SK-N-SH (cell line): ENCODE results near the gene FTO. TPM values are rescaled to one million over a fixed set of nuclear protein-coding genes. Genes with fewer than 3 reads are reported as not detected.

Experiments used
- CTCF ChIA-PET: fragments of 300-600, 350-600 bp; formaldehyde crosslinking; extraction: SDS; loops from one replicate; lab custom pipeline; 2021; lab: Yijun Ruan, JAX
- POLR2A ChIA-PET: fragments of 350-600 bp; sonication (Branson Sonifier 250); formaldehyde crosslinking; extraction: SDS; loops from one replicate; lab custom pipeline; 2020; ENCODE audit warnings: antibody characterized with exemption, inconsistent platforms; lab: Yijun Ruan, JAX
- DNase-seq: peaks from one replicate; pipeline ENCODE4 v3.0.0; 2012
- H2AFZ ChIP-seq: fragments of 200-600 bp; sonication (generic); 2 replicates; pipeline ENCODE4 v1.8.1; 2016; ENCODE audit warnings: antibody characterized with exemption, mild to moderate bottlenecking, low read depth
- H3F3A ChIP-seq: fragments of 200-600 bp; sonication (generic); replicated peaks from 2 replicates; pipeline ENCODE3; 2016; ENCODE audit warnings: antibody characterized with exemption, mild to moderate bottlenecking; ENCODE audit not compliant: insufficient read depth
- H3K27ac ChIP-seq, 2 experiments: fragments of 200-500 bp in 1 of 2; fragments of 200-600 bp in 1 of 2; sonication (Bioruptor generic) in 1 of 2; sonication (generic), shearing (Covaris generic) in 1 of 2; 2 replicates each; pipeline versions ENCODE4 v1.5.1 to v1.6.1; 2014 to 2016; ENCODE audit warnings: low read depth in 2 of 2, inconsistent platforms in 1 of 2, low read length in 1 of 2, mild to moderate bottlenecking in 1 of 2, mixed read lengths in 1 of 2
- H3K27me3 ChIP-seq: fragments of 200-600 bp; sonication (generic), shearing (Covaris generic); 2 replicates; pipeline ENCODE4 v1.6.1; 2016; ENCODE audit warnings: mixed run types; ENCODE audit not compliant: insufficient read depth
- H3K36me3 ChIP-seq, 2 experiments: fragments of 200-500 bp in 1 of 2; fragments of 200-600 bp in 1 of 2; sonication (Bioruptor generic) in 1 of 2; sonication (generic) in 1 of 2; replicated peaks in 1 of 2; 2 replicates each; pipeline versions ENCODE3 to v1.5.1; 2014 to 2016; ENCODE audit warnings: low read length in 1 of 2, mild to moderate bottlenecking in 1 of 2; ENCODE audit not compliant: insufficient read depth in 2 of 2, control insufficient read depth in 1 of 2
- H3K4me1 ChIP-seq, 2 experiments: fragments of 200-500 bp in 1 of 2; fragments of 200-600 bp in 1 of 2; sonication (Bioruptor generic) in 1 of 2; sonication (generic), shearing (Covaris generic) in 1 of 2; 2 replicates each; pipeline versions ENCODE4 v1.5.1 to v1.6.1; 2014 to 2016; ENCODE audit warnings: low read depth in 1 of 2, low read length in 1 of 2, mixed run types in 1 of 2; ENCODE audit not compliant: insufficient read depth in 2 of 2, control insufficient read depth in 1 of 2
- H3K4me2 ChIP-seq: fragments of 200-600 bp; sonication (generic), shearing (Covaris generic); 2 replicates; pipeline ENCODE4 v1.6.1; 2017; ENCODE audit warnings: mixed run types
- H3K4me3 ChIP-seq, 2 experiments: fragments of 200-500 bp in 1 of 2; fragments of 200-600 bp in 1 of 2; sonication (Bioruptor generic) in 1 of 2; sonication (generic), shearing (Covaris generic) in 1 of 2; 2 replicates each; pipeline versions ENCODE4 v1.5.1 to v1.8.1; 2014 to 2016; ENCODE audit warnings: low read depth in 2 of 2, inconsistent platforms in 1 of 2, low read length in 1 of 2, mild to moderate bottlenecking in 1 of 2, mixed read lengths in 1 of 2, moderate library complexity in 1 of 2
- H3K79me2 ChIP-seq: fragments of 200-600 bp; sonication (generic); 2 replicates; pipeline ENCODE4 v1.8.1; 2017; ENCODE audit warnings: mild to moderate bottlenecking; ENCODE audit not compliant: insufficient read depth
- H3K9ac ChIP-seq: fragments of 200-600 bp; sonication (generic); 2 replicates; pipeline ENCODE4 v1.6.1; 2017; ENCODE audit warnings: mixed run types
- H3K9me2 ChIP-seq: fragments of 200-600 bp; sonication (generic); 2 replicates; pipeline ENCODE4 v1.6.1; 2017; ENCODE audit warnings: mixed run types
- H3K9me3 ChIP-seq: fragments of 200-600 bp; sonication (generic); 2 replicates; pipeline ENCODE4 v1.6.1; 2017; ENCODE audit warnings: mixed run types, mild to moderate bottlenecking, moderate library complexity
- H4K20me1 ChIP-seq: fragments of 200-600 bp; sonication (generic); 2 replicates; pipeline ENCODE4 v1.6.1; 2017; ENCODE audit warnings: mild to moderate bottlenecking, mixed run types; ENCODE audit not compliant: insufficient read depth
- CHD2 ChIP-seq: fragments of 150-350 bp; IDR thresholded peaks from 2 replicates; pipeline ENCODE4 v1.6.1; 2018; ENCODE audit warnings: low read length; ENCODE audit not compliant: partially characterized antibody
- CTCF ChIP-seq: fragments of 200-600 bp; sonication (generic); IDR thresholded peaks from 2 replicates; pipeline ENCODE4 v1.6.1; 2017; ENCODE audit warnings: antibody characterized with exemption, mild to moderate bottlenecking, moderate library complexity
- ELF1 ChIP-seq: IDR thresholded peaks from 2 replicates; pipeline ENCODE4 v1.4.0; 2012
- EP300 ChIP-seq, 2 experiments: IDR thresholded peaks; 2 replicates each; pipeline versions ENCODE4 v1.4.0 to v1.6.1; 2012; ENCODE audit warnings: borderline replicate concordance in 1 of 2, low read depth in 1 of 2, low read length in 1 of 2
- FOXM1 ChIP-seq: IDR thresholded peaks from 2 replicates; pipeline ENCODE4 v1.4.0; 2012; ENCODE audit warnings: low read depth, mild to moderate bottlenecking
- GABPA ChIP-seq: IDR thresholded peaks from 2 replicates; pipeline ENCODE4 v1.4.0; 2012; ENCODE audit warnings: low read depth, mild to moderate bottlenecking
- GATA2 ChIP-seq: sonication (generic); formaldehyde crosslinking; IDR thresholded peaks from 2 replicates; pipeline ENCODE4 v1.5.0; 2020; ENCODE audit warnings: mild to moderate bottlenecking, missing genetic modification reagents
- JUND ChIP-seq: IDR thresholded peaks from 2 replicates; pipeline ENCODE4 v1.4.0; 2012
- NFIC ChIP-seq: IDR thresholded peaks from 2 replicates; pipeline ENCODE4 v1.4.0; 2012; ENCODE audit warnings: borderline replicate concordance
- RAD21 ChIP-seq: IDR thresholded peaks from 2 replicates; pipeline ENCODE4 v1.6.1; 2012; ENCODE audit warnings: mild to moderate bottlenecking, low read length
- RFX5 ChIP-seq: IDR thresholded peaks from 2 replicates; pipeline ENCODE4 v1.6.1; 2012; ENCODE audit warnings: mild to moderate bottlenecking, improper control_type of control experiment, low read length
- SIN3A ChIP-seq: IDR thresholded peaks from 2 replicates; pipeline ENCODE4 v1.6.1; 2012; ENCODE audit warnings: low read depth, mild to moderate bottlenecking, low read length, moderate library complexity, borderline replicate concordance
- SMC3 ChIP-seq: IDR thresholded peaks from 2 replicates; pipeline ENCODE4 v1.6.1; 2012; ENCODE audit warnings: low read depth, low read length, improper control_type of control experiment
- TAF1 ChIP-seq: IDR thresholded peaks from 2 replicates; pipeline ENCODE4 v1.6.1; 2012; ENCODE audit warnings: low read depth, mild to moderate bottlenecking, low read length, moderate library complexity, borderline replicate concordance
- TEAD4 ChIP-seq: IDR thresholded peaks from 2 replicates; pipeline ENCODE4 v1.4.0; 2012; ENCODE audit warnings: mild to moderate bottlenecking, borderline replicate concordance; ENCODE audit not compliant: insufficient read depth
- USF2 ChIP-seq: fragments of 150-350 bp; IDR thresholded peaks from 2 replicates; pipeline ENCODE4 v1.6.1; 2017; ENCODE audit warnings: antibody characterized with exemption, low read length, low read depth, borderline replicate concordance
- YY1 ChIP-seq: IDR thresholded peaks from 2 replicates; pipeline ENCODE4 v1.4.0; 2012; ENCODE audit warnings: low read depth, mild to moderate bottlenecking
- ZBTB33 ChIP-seq: IDR thresholded peaks from 2 replicates; pipeline ENCODE4 v1.4.0; 2012; ENCODE audit warnings: low read depth, borderline replicate concordance
- WGBS: methylation state at CpG from one replicate; pipeline ENCODE4 v1.1.6; 2017; ENCODE audit warnings: low lambda C conversion rate; 5-methylcytosine and 5-hydroxymethylcytosine counted together
- polyA plus RNA-seq, 3 experiments: library from polyadenylated mRNA; depleted of rRNA; stranded (reverse); fragments of >200 nt; gene quantifications; 2 replicates each; pipeline ENCODE4 v1.2.3, GENCODE V29; 2012
- TF ChIP-seq, protein P1 (sequence below): IDR thresholded peaks from 2 replicates; pipeline ENCODE4; 2012
- TF ChIP-seq, protein P2 (sequence below): IDR thresholded peaks from 2 replicates; pipeline ENCODE4 v1.4.0; 2012; ENCODE audit warnings: low read depth

The FTO gene
- polyA plus RNA-seq, 1 of the 3 experiments (the other 2 are of a cell fraction): 41.2 TPM

DNA sequence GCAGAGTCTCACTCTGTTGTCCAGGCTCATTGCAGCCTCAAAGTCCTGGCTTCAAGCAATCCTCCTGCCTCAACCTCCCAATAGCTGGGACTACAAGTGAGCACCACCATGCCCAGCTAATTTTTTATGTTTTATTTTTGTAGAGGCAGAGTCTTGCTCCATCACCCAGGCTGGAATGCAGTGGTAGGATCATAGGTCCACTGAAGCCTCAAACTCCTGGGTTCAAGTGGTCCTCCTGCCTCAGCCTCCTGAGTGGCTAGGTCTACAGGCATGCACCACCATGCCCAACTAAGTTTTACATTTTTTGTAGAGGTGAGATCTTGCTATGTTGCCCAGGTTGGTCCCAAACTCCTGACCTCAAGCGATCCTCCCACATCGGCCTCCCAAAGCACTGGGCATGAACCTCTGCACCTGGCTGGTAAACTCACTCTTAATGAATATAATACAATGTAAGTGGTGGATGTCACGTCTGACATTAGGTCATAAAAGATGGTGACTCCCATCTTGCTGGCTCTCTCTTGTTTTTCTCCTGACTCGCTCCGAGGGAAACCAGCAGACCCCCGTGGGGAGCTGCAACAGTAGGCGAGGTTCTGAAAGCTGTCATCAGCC lies 456.4 kb downstream of the FTO start:
- TF ChIP-seq TEAD4 (no peak), USF2 (no peak), ELF1 (no peak), RFX5 (no peak), JUND (no peak), NFIC (no peak), SIN3A (no peak), SMC3 (no peak), GABPA (no peak), CTCF (no peak), TAF1 (no peak), RAD21 (no peak), EP300 (IDR thresholded peaks at IDR 0.05; ENCODE audit: borderline replicate concordance in 1 of 2, low read depth in 1 of 2, low read length in 1 of 2) (no peak), FOXM1 (no peak), CHD2 (no peak), GATA2 (CRISPR knock-in tag) (no peak), ZBTB33 (no peak), YY1 (no peak)
- TF ChIP-seq, protein P1, sequence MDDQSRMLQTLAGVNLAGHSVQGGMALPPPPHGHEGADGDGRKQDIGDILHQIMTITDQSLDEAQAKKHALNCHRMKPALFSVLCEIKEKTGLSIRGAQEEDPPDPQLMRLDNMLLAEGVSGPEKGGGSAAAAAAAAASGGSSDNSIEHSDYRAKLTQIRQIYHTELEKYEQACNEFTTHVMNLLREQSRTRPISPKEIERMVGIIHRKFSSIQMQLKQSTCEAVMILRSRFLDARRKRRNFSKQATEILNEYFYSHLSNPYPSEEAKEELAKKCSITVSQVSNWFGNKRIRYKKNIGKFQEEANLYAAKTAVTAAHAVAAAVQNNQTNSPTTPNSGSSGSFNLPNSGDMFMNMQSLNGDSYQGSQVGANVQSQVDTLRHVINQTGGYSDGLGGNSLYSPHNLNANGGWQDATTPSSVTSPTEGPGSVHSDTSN: no peak
- TF ChIP-seq, protein P2, sequence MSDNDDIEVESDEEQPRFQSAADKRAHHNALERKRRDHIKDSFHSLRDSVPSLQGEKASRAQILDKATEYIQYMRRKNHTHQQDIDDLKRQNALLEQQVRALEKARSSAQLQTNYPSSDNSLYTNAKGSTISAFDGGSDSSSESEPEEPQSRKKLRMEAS: no peak
- Histone ChIP-seq H3K27me3 (no peaks in the 10 kb centered on the region), H3F3A (no peaks in the 10 kb centered on the region), H3K9me2 (no peaks in the 10 kb centered on the region), H3K36me3 (no peaks in the 10 kb centered on the region), H3K4me2 (no peak overlapping the region), H3K9ac (no peak overlapping the region), H3K79me2 (no peaks in the 10 kb centered on the region), H3K9me3 (no peaks in the 10 kb centered on the region), H3K27ac (no peak overlapping the region), H2AFZ (no peak overlapping the region), H3K4me1 (no peaks in the 10 kb centered on the region), H3K4me3 (no peak overlapping the region), H4K20me1 (no peaks in the 10 kb centered on the region)
- no peak for DNase-seq
- WGBS: 71% methylated on average over 7 of the region's 7 CpGs
- CTCF ChIA-PET: interaction anchor here (0.6 to 1.0 kb wide), 2 partner anchors 17 to 628 kb away, joined by 3 read pairs; no protein-coding TSS in a partner anchor
- POLR2A ChIA-PET: no interaction called here
